SW480 (cell line): ENCODE measurements around the gene ZBTB22.
"Not testable (repeated sequence)": the region's sequence is repeated elsewhere in the genome, so short reads cannot be mapped to it uniquely, and the experiment has no call there.

Experiments
- DNase-seq: peaks from one replicate; pipeline ENCODE4 v3.0.0-alpha.2; 2016; ENCODE audit warnings: low spot score

Gene ZBTB22

GRCh38 chr6:33298773-33299236 is 18.7 kb downstream of the ZBTB22 start, which contains the start of gene RGL2:
Gene RGL2, minus strand, starts transcription at chr6:33298942. Its CDS starts 332 bp downstream, at chr6:33298610.
- peak; percentile 16 for DNase-seq

DNA sequence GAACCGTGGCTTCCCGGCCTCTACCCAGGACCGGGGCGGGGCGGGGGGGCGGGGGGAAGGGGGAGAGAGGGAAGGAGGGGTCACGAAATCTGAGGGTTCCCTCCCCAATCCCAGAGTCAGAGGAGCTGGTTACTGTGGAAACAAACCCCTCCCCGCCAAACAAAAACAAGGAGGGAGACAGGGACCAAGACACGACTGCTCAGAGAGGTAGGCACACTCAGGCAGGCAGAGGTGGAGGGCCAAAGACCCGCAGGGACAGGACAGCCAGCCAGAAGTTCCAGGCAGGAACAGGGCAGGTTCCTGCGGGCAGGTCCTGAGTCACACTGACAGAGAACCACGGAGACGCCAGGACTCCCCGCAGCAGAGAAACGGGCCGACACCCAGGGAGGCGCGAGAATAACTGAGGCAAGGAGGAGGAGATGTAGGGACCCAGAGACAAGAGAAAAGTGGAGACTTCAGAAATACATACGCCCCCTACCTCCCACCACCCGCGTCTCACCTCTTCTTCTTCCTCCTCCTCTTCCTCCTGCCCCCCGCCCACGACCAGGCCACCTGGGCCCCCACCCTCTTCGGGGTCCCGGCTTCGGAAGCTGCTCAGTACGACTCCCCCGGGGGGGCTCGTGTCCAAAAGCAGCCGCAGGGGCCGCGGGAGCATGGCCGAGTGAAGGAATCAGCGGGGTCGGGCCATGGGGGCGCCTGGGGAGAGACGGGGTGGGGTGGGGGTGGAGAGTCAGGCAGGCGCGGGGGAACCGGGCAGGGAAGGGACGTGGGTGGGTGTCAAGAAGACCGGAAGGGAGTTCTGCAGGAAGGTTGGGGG is 19.4 kb downstream of the ZBTB22 start:
- DNase-seq: peak; percentile 71

GRCh38 chr6:33297406-33297955 is 20.1 kb downstream of the ZBTB22 start:
- no peak for DNase-seq

GRCh38 chr6:33296797-33297405 is 20.6 kb downstream of the ZBTB22 start:
- DNase-seq: no peak

GRCh38 chr6:33295621-33296369 is 21.7 kb downstream of the ZBTB22 start:
- DNase-seq: no peak

GRCh38 chr6:33294086-33294823 is 23.3 kb downstream of the ZBTB22 start:
- no peak for DNase-seq

- DNase-seq: no peak
These were observed 24.4 kb downstream of the ZBTB22 start for GRCh38 chr6:33292996-33293682.

DNA sequence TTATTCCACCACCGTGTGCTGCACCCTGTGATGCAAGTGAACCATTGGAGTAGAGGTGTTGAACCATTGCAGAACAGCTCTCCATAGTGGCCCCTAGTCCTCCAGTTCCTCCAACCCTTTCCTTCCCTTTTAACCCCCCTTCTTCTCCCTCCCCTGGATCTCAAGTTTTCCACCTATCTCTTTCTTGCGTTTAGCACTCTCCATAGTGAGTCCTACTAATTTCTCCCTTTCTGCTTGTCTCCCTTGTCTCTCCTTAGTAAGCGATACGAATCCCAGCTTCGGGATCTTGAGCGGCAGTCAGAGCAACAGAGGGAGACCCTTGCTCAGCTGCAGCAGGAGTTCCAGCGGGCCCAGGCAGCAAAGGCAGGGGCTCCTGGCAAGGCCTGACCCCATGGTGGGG is 27.1 kb downstream of the ZBTB22 start:
- DNase-seq: no peak

DNA sequence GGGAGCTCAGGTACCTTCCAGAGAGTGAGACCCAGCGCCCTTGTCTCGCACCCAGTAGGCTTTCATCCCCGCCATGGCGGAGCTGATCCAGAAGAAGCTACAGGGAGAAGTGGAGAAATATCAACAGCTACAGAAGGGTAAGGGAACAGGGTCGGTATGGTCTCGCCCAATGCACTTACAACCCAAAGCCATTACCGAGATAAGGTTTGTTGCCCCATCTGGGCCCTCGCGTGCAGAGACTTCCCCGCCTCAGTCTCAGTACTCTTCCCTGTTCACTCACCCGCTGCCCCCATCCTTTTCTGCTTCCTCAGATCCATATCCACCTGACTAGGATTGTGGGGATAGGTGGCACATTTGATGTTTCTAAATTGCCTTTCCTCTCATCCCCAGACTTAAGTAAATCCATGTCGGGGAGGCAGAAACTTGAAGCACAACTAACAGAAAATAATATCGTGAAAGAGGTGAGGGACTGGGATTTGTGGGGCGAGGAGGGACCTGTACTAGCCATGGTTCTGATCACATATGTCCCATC is 27.7 kb downstream of the ZBTB22 start:
- no peak for DNase-seq

DNA sequence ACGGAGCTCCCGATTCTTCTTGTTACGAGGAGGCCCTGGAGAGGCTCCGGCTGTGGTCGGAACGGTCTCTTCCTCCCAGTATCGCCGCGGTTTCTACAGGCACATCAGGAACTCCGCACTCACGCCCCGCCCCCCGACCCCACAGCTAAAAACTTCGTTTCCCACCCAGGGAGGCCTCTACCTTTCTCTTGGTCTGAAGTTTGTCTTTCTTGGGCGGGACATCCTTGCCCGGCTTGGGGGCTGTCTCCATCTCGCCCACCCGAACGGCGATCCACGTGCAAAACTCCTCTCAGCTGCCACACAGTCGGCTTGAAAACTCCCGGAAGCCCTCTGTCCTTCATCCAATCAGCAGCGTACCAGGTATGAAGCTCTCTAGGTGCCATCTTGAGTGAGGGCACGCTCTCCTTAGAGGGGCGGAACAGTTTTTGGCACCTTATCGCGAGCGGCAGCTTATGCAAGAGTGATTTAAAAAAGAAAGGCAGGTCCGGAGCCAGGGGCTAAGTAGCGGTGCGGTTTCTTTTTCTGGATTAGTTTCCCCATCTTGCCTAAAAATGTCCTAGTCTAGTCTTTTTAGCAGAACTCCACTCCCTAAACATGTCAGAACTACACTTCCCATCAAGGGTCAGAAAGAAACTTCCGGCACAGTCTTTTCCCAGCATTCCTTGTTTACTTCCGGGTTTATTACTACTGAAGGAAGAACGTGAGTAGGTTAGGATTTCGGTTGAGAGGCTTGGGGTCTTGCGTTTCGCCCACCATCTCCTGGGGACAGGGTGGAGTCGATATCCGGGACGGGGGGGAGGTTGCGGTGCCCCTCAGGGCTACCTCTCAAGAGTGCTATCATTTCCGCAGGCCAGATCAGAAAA is 28.4 kb downstream of the ZBTB22 start, which contains the start of the genes PFDN6 and WDR46:
Gene PFDN6 (plus strand): TSS at position 681 of the 863 bp plus-strand sequence. CDS start 256 bp downstream, outside the sequence.
Gene WDR46 (minus strand): TSS at position 319 of the 863 bp plus-strand sequence. CDS start 69 bp downstream, at position 250.
- DNase-seq: peak; percentile 89

- DNase-seq: no peak
These were observed 29.2 kb downstream of the ZBTB22 start for GRCh38 chr6:33288141-33288920.

GRCh38 chr6:33286946-33287914 is 30.3 kb downstream of the ZBTB22 start:
- no peak for DNase-seq

GRCh38 chr6:33285214-33285613 is 32.3 kb downstream of the ZBTB22 start:
- DNase-seq: not testable (repeated sequence)

DNA sequence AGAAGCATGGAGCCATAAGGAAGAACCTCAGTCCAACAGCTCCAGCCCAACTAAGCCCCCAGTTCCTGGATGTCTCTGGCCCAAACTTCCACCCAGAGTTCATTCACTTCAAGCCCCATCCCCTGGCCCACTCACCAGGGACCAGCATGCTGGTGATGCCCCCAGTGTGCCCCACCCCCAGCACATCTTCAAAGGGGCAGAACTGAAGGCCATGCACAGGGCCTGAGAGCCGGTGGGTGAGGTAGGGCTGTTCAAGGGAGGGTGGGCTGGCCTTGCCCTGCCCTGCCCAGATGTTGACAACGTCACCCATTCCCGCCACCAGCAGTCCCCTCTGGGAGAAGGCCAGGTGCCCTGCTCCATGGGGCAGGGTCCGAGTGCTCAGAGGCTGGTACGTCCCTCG is 37.0 kb downstream of the ZBTB22 start:
- DNase-seq: no peak

GRCh38 chr6:33279971-33280511 is 37.5 kb downstream of the ZBTB22 start:
- DNase-seq: peak; percentile 61

DNA sequence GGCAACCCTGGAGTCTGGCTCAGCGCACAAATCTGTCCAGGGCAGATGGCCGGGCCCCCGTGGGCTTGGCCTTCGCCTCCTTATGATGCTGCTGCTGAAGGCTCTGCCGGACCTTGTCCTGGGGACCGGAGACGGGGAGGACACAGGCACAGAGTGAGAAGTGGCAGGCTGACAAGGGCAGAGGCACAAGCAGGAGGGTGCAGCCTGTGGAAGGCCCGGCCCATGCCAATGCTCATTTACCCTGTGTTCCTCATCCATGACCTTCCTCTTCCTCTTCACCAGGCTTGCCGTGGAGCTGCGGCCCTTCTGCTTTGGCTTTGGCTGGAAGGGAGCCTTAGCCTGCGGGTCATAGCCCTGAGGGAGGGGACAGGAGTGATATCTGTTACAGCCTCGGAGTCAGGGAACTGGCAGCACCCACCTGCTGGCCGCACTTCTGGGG is 38.3 kb downstream of the ZBTB22 start:
- no peak for DNase-seq

GRCh38 chr6:33278810-33279209 is 38.7 kb downstream of the ZBTB22 start:
- DNase-seq: no peak
